Vagina (tissue), 2 donors: ENCODE results near the gene CSF1R.

Source experiments
- CTCF ChIP-seq, 3 experiments: fragments of 450-650 bp in 2 of 3; fragments of 200-600 bp in 1 of 3; sonication (generic) in 1 of 3; IDR thresholded peaks; one replicate each; pipeline ENCODE4 v1.5.1; 2017 to 2019; ENCODE audit warnings: antibody characterized with exemption in 3 of 3, mild to moderate bottlenecking in 2 of 3, moderate library complexity in 2 of 3
- POLR2A ChIP-seq, 2 donors: fragments of 450-650 bp; IDR thresholded peaks; one replicate each; pipeline ENCODE4 v1.6.1; 2017; ENCODE audit warnings: antibody characterized with exemption in 2 of 2, mild to moderate bottlenecking in 2 of 2, moderate library complexity in 2 of 2
- POLR2AphosphoS5 ChIP-seq, 2 donors: sonication (generic); formaldehyde crosslinking; IDR thresholded peaks; one replicate each; pipeline ENCODE4 v1.9.0; 2017; ENCODE audit warnings: antibody characterized with exemption in 2 of 2, mild to moderate bottlenecking in 2 of 2, low read depth in 1 of 2; ENCODE audit not compliant: insufficient read depth in 1 of 2

- TF ChIP-seq CTCF (IDR thresholded peaks at IDR 0.05): no peak
- TF ChIP-seq POLR2A (IDR thresholded peaks at IDR 0.05): no peak
- TF ChIP-seq POLR2AphosphoS5 (IDR thresholded peaks at IDR 0.05; ENCODE audit: insufficient read depth in 1 of 2, low read depth in 1 of 2): no peak
Observed at GRCh38 chr5:150015415-150015814, 70.9 kb downstream of the CSF1R start.
